ENCODE results near the gene TTL. TPM values are rescaled to one million over a fixed set of nuclear protein-coding genes. Genes with fewer than 3 reads are reported as not detected.
A peak's percentile ranks its signal among the peaks of the same experiment; 100 is the strongest.
"Not testable (repeated sequence)": the region's sequence is repeated elsewhere in the genome, so short reads cannot be mapped to it uniquely, and the experiment has no call there.

The TTL gene
- total RNA-seq (10 to 100 TPM; 35.3 to 41.9 (median 39.2) TPM), polyA plus RNA-seq (12.5 TPM)
- long read RNA-seq, donor 1, full-length matches to known transcripts = 38 of 59 reads
- long read RNA-seq, donor 1, partial matches to known transcripts = 0 of 59 reads
- long read RNA-seq, donor 1, other reads (novel, unspliced or antisense) = 21 of 59 reads
- long read RNA-seq, donor 2, full-length matches to known transcripts = 28 of 36 reads
- long read RNA-seq, donor 2, partial matches to known transcripts = 0 of 36 reads
- long read RNA-seq, donor 2, other reads (novel, unspliced or antisense) = 8 of 36 reads
- long read RNA-seq, donor 3, full-length matches to known transcripts = 1 of 23 reads
- long read RNA-seq, donor 3, partial matches to known transcripts = 20 of 23 reads
- long read RNA-seq, donor 3, other reads (novel, unspliced or antisense) = 2 of 23 reads
- long read RNA-seq, donor 4, full-length matches to known transcripts = 29 of 38 reads
- long read RNA-seq, donor 4, partial matches to known transcripts = 4 of 38 reads
- long read RNA-seq, donor 4, other reads (novel, unspliced or antisense) = 5 of 38 reads

DNA sequence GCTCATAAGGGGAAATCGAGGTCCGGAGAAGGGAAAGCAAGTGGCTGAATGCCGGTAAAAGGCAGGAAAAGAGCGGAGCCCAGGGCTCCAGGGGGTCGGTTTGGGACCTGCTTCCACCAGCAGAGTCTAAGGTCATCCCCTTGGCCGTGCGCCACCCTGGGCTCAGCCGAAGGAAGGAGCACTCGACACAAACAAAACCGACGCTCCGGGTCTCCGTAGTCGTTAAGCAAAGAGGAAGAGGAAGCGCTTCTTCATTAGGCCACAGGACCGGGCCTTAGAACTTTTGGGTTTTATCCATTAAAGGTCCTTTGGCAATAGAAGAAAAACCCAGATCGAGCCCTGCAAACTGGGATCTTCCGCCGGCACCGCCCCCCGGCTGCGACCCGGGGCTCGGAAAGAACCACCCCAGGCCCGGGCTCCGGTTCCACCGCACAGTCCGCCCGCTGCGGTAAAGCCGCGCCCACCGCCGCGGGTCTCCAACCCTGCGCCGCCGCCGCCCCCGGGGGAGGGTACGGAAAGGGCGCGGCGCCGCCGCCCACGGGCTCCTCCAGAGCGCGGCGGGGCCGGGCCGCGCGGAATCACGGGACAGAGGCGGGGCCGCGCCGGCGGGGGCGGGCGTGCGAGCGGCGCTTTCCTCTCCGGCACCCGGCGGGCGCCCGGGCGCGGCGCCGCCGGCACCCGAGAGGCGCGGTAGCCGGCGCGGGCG, at the start of gene TTL:
Gene TTL (plus strand): TSS at position 629 of the 706 bp plus-strand sequence. CDS start 189 bp downstream, outside the sequence.
- peak; percentile 94 to 95 for ATAC-seq
- Histone ChIP-seq H3K27me3 (ENCODE audit: control insufficient read depth, insufficient read depth) (no peaks in the 10 kb centered on the region), H3K4me3 (ENCODE audit: low read length) (peak within 1 kb of the TSS; percentile 82), H3K27ac (ENCODE audit: low read length) (peak within 1 kb of the TSS; percentile 95), H3K9me3 (ENCODE audit: control insufficient read depth, low read length) (no peaks in the 10 kb centered on the region), H3K4me1 (ENCODE audit: control insufficient read depth, insufficient read depth, low read length) (peaks cover 9% of the 10 kb centered on the region)
- DNase-seq = peak; percentile 81 to 94 (median 92)
- WGBS = under 1% methylated on average over 82 of the region's 82 CpGs
- intact Hi-C loops (cut with DNase I) = loop anchor here in 1 of 4 donors (5.0 kb wide), 1 partner anchor 101 kb away; the partner anchor contains the start of gene CHCHD5

DNA sequence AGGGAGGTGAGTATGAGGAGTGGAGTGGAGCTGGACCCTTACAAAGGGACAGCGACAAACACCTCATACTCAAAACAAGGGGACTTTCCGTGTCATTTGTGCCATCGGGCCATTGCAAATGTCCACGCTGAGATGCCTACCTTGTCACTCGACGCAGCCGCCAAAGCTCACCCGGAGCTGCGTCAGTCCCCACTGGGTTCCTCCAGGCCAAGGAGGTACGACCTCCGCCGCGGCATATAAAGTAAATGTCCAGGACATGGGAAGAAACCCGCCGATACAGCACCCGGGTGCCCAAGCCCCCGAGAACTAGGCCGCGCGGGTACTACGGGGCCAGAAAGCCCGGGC, 49.6 kb upstream of the TTL start:
- intact Hi-C loops (cut with DNase I) = loop anchor here in 1 of 4 donors (10.0 kb wide), 1 partner anchor 298 kb away; the partner anchor contains the start of gene FBLN7
- H3K4me1 ChIP-seq (ENCODE audit: control insufficient read depth, insufficient read depth, low read length); ATAC-seq; H3K27me3 ChIP-seq (ENCODE audit: control insufficient read depth, insufficient read depth); DNase-seq; H3K9me3 ChIP-seq (ENCODE audit: control insufficient read depth, low read length): not testable (repeated sequence)
- peak overlapping the region; percentile 7 for H3K27ac ChIP-seq (ENCODE audit: low read length)
- WGBS = 52% methylated on average over 22 of the region's 22 CpGs
- peak overlapping the region; percentile 59 for H3K4me3 ChIP-seq (ENCODE audit: low read length)

DNA sequence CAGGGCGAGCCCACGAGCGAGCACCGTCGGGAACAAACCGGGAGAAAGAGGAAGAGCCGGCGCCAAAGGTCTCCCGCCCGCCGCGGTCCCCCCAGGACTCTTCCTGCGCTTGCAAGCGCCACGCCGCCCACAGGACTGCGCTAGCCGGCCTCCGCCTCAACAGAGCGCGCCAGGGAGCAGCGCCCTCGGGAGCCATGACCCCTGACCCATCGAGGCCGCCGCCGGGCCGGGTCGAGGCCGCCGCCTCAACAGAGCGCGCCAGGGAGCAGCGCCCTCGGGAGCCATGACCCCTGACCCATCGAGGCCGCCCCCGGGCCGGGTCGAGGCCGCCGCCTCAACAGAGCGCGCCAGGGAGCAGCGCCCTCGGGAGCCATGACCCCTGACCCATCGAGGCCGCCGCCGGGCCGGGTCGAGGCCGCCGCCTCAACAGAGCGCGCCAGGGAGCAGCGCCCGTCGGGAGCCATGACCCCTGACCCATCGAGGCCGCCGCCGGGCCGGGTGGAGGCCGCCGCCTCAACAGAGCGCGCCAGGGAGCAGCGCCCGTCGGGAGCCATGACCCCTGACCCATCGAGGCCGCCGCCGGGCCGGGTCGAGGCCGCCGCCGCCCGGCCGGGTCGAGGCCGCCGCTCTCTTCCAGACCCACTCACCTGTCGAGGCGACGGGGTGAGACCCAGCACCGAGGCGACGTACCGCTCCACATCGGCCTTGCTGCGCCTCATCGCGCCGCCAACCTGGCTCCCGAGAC, 49.0 kb upstream of the TTL start:
- ATAC-seq (peak in 1 of 2 donors; percentile 76), DNase-seq (peak; percentile 62 to 86 (median 75))
- not testable (repeated sequence) for H3K9me3 ChIP-seq (ENCODE audit: control insufficient read depth, low read length); H3K4me1 ChIP-seq (ENCODE audit: control insufficient read depth, insufficient read depth, low read length); H3K27me3 ChIP-seq (ENCODE audit: control insufficient read depth, insufficient read depth)
- whole genome bisulfite sequencing = 46% methylated on average over 93 of the region's 98 CpGs
- intact Hi-C loops (cut with DNase I) = loop anchor here in 1 of 4 donors (10.0 kb wide), 1 partner anchor 298 kb away; the partner anchor contains the start of gene FBLN7
- H3K4me3 ChIP-seq (ENCODE audit: low read length) = peak overlapping the region; percentile 59
- H3K27ac ChIP-seq (ENCODE audit: low read length) = peak overlapping the region; percentile 64

DNA sequence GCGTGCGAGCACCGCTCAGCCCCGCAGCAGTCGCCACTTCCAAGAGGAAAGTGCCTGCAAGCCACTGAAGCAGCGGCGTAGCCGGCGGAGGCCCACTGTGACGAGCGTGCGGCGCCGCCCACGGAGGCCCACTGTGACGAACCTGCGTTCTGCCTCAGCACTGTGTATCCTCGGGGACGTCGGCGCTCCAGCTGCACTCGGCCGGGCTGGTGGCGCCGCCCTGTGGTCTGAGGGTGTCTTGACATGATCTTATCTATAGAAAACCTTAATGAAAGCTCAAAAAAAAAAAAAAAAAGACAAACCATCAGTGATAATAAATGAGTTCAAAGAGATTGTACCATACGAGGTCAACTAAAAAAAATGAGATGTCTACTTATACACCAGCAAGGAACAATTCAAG, 48.5 kb upstream of the TTL start, which contains the start of gene RGPD8:
Gene RGPD8 (minus strand): TSS at position 166 of the 400 bp plus-strand sequence. CDS start 192 bp downstream, outside the sequence.
- 0% methylated on average over 12 of the region's 26 CpGs for WGBS
- ATAC-seq = peak; percentile 98 to 99
- H3K4me1 ChIP-seq (ENCODE audit: control insufficient read depth, insufficient read depth, low read length); H3K9me3 ChIP-seq (ENCODE audit: control insufficient read depth, low read length); H3K27me3 ChIP-seq (ENCODE audit: control insufficient read depth, insufficient read depth): not testable (repeated sequence)
- intact Hi-C loops (cut with DNase I) = loop anchor here in 1 of 4 donors (10.0 kb wide), 1 partner anchor 299 kb away; the partner anchor contains the start of gene FBLN7
- peak within 1 kb of the TSS; percentile 64 for H3K27ac ChIP-seq (ENCODE audit: low read length)
- peak; percentile 92 to 95 (median 94) for DNase-seq
- H3K4me3 ChIP-seq (ENCODE audit: low read length) = peak within 1 kb of the TSS; percentile 59

DNA sequence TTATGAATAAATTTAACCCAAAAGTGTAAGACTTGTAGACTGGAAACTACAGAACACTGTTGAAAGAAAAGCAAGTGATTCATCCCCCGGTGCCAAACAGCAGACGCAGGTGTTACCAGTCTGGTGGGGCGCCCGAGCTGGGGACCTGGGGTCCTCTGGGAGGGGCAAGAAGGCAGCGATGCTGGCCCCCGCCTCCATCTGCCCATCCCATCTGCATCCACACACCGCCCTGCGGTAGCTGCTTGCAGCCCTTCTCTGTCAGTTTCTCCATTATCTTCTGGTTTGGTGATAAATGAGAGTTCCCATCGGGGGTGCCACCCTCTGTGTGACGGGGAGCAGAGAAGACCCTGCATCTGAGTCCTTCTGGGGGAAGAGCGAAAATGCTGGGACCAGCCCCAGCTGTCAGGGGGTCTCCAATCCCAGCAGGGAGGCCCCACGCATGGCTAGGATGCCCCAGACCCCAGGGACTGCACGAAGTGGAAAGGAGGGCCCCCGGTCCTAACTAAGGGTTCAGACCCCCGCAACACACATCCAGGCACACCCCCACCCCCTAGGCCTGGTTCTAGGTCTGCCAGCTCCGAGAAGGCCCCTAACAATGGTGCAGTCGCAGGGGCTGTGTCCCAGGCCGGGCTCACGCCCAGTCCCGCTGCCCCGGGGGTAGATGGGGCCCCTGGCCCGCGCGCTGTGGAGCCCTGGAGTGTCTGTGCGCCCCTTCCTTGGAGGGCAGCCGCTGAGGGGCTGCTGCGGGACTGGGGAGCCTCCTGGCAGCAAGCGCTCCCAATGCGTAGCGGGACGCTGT, 47.8 kb upstream of the TTL start:
- H3K27ac ChIP-seq (ENCODE audit: low read length) = no peak overlapping the region
- H3K4me1 ChIP-seq (ENCODE audit: control insufficient read depth, insufficient read depth, low read length) = no peaks in the 10 kb centered on the region
- 74% methylated on average over 31 of the region's 31 CpGs for WGBS
- ATAC-seq = peak in 1 of 2 donors; percentile 5
- H3K9me3 ChIP-seq (ENCODE audit: control insufficient read depth, low read length) = no peaks in the 10 kb centered on the region
- H3K4me3 ChIP-seq (ENCODE audit: low read length) = no peak overlapping the region
- H3K27me3 ChIP-seq (ENCODE audit: control insufficient read depth, insufficient read depth) = no peaks in the 10 kb centered on the region
- intact Hi-C loops (cut with DNase I) = loop anchor here in 1 of 4 donors (10.0 kb wide), 1 partner anchor 299 kb away; the partner anchor contains the start of gene FBLN7
- peak in 2 of 3 donors; percentile 46 to 58 for DNase-seq

DNA sequence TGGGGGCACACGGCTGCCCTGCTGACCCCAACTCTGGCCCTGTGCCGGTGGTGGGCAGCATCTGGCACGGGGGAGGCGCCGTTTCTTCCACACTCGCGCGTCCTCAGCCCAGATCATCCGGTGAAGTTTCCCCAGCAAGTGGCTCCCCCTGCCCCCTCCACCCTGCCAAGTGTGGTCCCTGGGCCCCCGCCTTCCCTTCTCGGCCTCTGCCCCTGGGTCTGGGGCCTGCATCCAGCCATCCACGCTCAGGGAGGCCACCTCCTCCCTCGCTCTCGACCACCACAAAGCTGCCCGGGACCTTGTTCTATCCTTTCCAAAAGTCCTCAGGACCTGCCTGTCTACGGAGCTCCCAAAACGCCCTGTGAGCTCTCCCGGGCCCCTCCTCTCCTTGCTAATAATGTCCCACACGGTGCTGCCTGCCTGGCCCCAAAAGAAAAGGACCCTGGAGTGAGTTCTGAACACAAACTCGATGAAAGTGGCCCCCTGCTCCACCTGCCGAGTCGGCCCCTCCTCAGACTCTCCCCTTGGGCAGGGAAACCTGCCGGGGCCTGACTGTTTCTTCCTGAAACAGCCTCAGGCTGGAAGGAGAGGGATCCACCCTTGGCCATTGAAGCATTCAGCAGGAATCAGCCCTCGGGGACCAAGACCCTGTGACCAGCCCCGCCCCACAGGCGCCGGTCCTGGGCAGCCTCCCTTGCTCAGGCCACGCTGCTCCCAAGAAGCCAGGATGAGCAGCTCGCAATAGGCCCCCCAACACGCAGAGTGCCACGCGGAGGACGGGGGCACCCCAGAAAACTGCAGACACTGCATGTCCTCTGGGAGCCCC, 46.9 kb upstream of the TTL start:
- WGBS = 72% methylated on average over 33 of the region's 33 CpGs
- intact Hi-C loops (cut with DNase I) = loop anchor here in 1 of 4 donors (10.0 kb wide), 1 partner anchor 300 kb away; the partner anchor contains the start of gene FBLN7
- not testable (repeated sequence) for H3K9me3 ChIP-seq (ENCODE audit: control insufficient read depth, low read length); ATAC-seq; H3K27me3 ChIP-seq (ENCODE audit: control insufficient read depth, insufficient read depth); H3K4me3 ChIP-seq (ENCODE audit: low read length); H3K27ac ChIP-seq (ENCODE audit: low read length); H3K4me1 ChIP-seq (ENCODE audit: control insufficient read depth, insufficient read depth, low read length)
- DNase-seq = peak in 1 of 3 donors; percentile 46

DNA sequence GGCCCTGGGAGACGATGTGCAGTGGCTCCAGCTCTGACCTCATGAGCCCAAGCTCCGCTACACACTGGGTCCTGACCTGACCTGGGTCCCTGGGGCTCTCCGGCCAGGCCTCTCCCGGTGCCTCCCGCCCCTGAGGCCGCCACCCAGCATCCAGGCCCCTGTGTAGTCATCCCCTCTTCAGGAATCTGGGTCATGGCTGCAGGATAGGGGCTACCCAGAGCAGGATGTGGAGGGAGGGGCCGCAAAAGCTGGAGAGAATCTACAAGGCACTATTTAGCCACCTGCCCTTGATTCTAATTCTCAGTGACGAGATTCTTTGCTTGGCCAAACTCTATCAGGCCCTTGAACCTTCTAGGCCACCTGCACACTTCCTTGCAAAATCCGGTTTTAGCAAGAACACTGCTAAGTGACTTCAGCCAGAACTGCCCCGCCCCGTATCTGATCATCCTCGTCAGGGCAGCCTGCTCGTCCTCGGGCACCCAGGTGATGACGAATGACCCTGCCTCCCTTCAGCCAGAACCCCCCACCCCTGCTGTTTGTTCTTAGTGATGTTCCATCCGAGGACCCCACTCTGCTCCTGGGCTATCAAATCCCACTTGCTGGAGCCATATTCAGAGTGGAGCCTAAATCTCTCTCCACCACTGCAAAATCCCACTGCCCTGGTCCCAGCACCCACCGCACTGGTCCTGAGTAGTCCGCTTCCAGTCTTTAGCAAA, 46.1 kb upstream of the TTL start:
- intact Hi-C loops (cut with DNase I) = loop anchor here in 1 of 4 donors (10.0 kb wide), 1 partner anchor 301 kb away; the partner anchor contains the start of gene FBLN7
- not testable (repeated sequence) for H3K27ac ChIP-seq (ENCODE audit: low read length); H3K27me3 ChIP-seq (ENCODE audit: control insufficient read depth, insufficient read depth); H3K4me3 ChIP-seq (ENCODE audit: low read length); ATAC-seq; H3K9me3 ChIP-seq (ENCODE audit: control insufficient read depth, low read length); H3K4me1 ChIP-seq (ENCODE audit: control insufficient read depth, insufficient read depth, low read length)
- DNase-seq = peak in 1 of 3 donors; percentile 41
- 88% methylated on average over 18 of the region's 18 CpGs for WGBS

DNA sequence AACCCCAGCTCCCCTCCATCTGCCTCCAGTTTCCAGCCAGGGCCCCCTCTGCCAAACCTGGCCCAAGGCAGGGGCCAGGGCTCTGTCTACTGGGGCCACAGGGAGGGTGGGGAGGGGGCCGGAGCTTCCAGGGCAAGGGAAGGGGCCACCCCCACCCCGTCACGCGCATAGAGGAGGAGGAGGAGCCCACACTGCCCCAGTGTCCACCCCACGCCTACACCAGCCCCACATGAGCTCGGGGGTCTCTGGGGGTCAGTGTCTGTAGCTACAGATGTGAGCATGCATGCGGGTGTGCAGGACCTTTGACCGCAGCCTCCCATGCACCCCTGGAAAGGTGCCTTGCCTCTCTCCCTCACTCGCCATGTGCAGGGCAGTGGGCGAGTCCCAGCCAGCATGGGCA, 45.0 kb upstream of the TTL start:
- H3K27ac ChIP-seq (ENCODE audit: low read length); H3K4me3 ChIP-seq (ENCODE audit: low read length); H3K4me1 ChIP-seq (ENCODE audit: control insufficient read depth, insufficient read depth, low read length); DNase-seq; H3K27me3 ChIP-seq (ENCODE audit: control insufficient read depth, insufficient read depth); ATAC-seq; H3K9me3 ChIP-seq (ENCODE audit: control insufficient read depth, low read length): not testable (repeated sequence)
- 94% methylated on average over 10 of the region's 10 CpGs for WGBS
- intact Hi-C loops (cut with DNase I) = loop anchor here in 1 of 4 donors (10.0 kb wide), 1 partner anchor 302 kb away; the partner anchor contains the start of gene FBLN7
